GM23338 (cell line): ENCODE measurements around the gene TPM1. TPM values are rescaled to one million over a fixed set of nuclear protein-coding genes. Genes with fewer than 3 reads are reported as not detected.

Experiments used
- ATAC-seq: fragments of 200-7000 bp; cut with Tn5 transposase; 3 replicates; pipeline ENCODE4 v1.9.1; 2020
- DNase-seq: peaks from one replicate; pipeline ENCODE4 v3.0.0-alpha.2; 2015; ENCODE audit warnings: low spot score
- H2AFZ ChIP-seq: fragments of 200-600 bp; sonication (generic); 2 replicates; pipeline ENCODE4 v1.8.0; 2016; ENCODE audit warnings: antibody characterized with exemption, mild to moderate bottlenecking, moderate library complexity
- H3F3A ChIP-seq: fragments of 200-600 bp; sonication (generic); replicated peaks from 2 replicates; pipeline ENCODE4 v1.8.0; 2017; ENCODE audit warnings: antibody characterized with exemption, mixed run types, low read depth
- H3K27ac ChIP-seq: fragments of 200-600 bp; sonication (generic); 2 replicates; pipeline ENCODE4 v1.6.1; 2016; ENCODE audit warnings: low read depth
- H3K27me3 ChIP-seq: fragments of 200-600 bp; sonication (generic); 2 replicates; pipeline ENCODE4 v1.8.0; 2016; ENCODE audit warnings: mild to moderate bottlenecking, mixed run types, moderate library complexity; ENCODE audit not compliant: insufficient read depth
- H3K36me3 ChIP-seq: fragments of 200-600 bp; sonication (generic); 2 replicates; pipeline ENCODE4 v1.8.0; 2016; ENCODE audit warnings: mild to moderate bottlenecking; ENCODE audit not compliant: insufficient read depth
- H3K4me1 ChIP-seq: fragments of 200-600 bp; sonication (generic); 2 replicates; pipeline ENCODE4 v1.8.0; 2016; ENCODE audit warnings: mild to moderate bottlenecking, moderate library complexity; ENCODE audit not compliant: insufficient read depth
- H3K4me2 ChIP-seq: fragments of 200-600 bp; sonication (generic); 2 replicates; pipeline ENCODE4 v1.7.1; 2017; ENCODE audit warnings: mixed run types
- H3K4me3 ChIP-seq: fragments of 200-600 bp; sonication (generic); 2 replicates; pipeline ENCODE4 v1.6.1; 2016; ENCODE audit warnings: mixed run types
- H3K79me2 ChIP-seq: fragments of 200-600 bp; sonication (generic); replicated peaks from 2 replicates; pipeline ENCODE4 v1.8.0; 2017; ENCODE audit warnings: mild to moderate bottlenecking; ENCODE audit not compliant: insufficient read depth
- H3K9me2 ChIP-seq: fragments of 200-600 bp; sonication (generic); 2 replicates; pipeline ENCODE4 v1.8.0; 2017; ENCODE audit not compliant: insufficient read depth
- H4K20me1 ChIP-seq: fragments of 200-600 bp; sonication (generic); replicated peaks from 2 replicates; pipeline ENCODE4 v1.8.0; 2017; ENCODE audit warnings: mild to moderate bottlenecking; ENCODE audit not compliant: insufficient read depth
- H3K27ac Mint-ChIP-seq: 2 replicates; pipeline ENCODE4 v1.8.0; 2020; ENCODE audit warnings: inconsistent platforms, mild to moderate bottlenecking, moderate library complexity, mixed read lengths
- H3K27me3 Mint-ChIP-seq: 3 replicates; pipeline ENCODE4 v1.8.0; 2022; ENCODE audit warnings: low read depth, mild to moderate bottlenecking, moderate library complexity, mixed read lengths, inconsistent platforms; ENCODE audit not compliant: insufficient read depth, poor library complexity
- H3K36me3 Mint-ChIP-seq: 3 replicates; pipeline ENCODE4 v1.8.0; 2021; ENCODE audit warnings: low read depth, mild to moderate bottlenecking, inconsistent platforms, moderate library complexity, mixed read lengths
- H3K4me1 Mint-ChIP-seq: 3 replicates; pipeline ENCODE4 v1.8.0; 2020; ENCODE audit warnings: mild to moderate bottlenecking, inconsistent platforms, mixed read lengths
- H3K4me3 Mint-ChIP-seq: 3 replicates; pipeline ENCODE4 v1.8.0; 2021; ENCODE audit warnings: moderate library complexity, mild to moderate bottlenecking, inconsistent platforms, mixed read lengths
- H3K9me3 Mint-ChIP-seq: 3 replicates; pipeline ENCODE4 v1.8.0; 2020; ENCODE audit warnings: moderate library complexity, mild to moderate bottlenecking, inconsistent platforms, mixed read lengths
- CREB1 ChIP-seq: fragments of 250-450 bp; sonication (Bioruptor Pico); IDR thresholded peaks from 2 replicates; pipeline ENCODE4 v1.5.0; 2020; ENCODE audit warnings: low read depth, mild to moderate bottlenecking, moderate library complexity
- EZH2 ChIP-seq: fragments of 200-600 bp; sonication (generic); IDR thresholded peaks from one replicate; pipeline ENCODE4 v1.8.0; 2017; ENCODE audit warnings: antibody characterized with exemption, mild to moderate bottlenecking, low read depth; ENCODE audit not compliant: unreplicated experiment
- EZH2phosphoT487 ChIP-seq: fragments of 200-600 bp; sonication (generic); IDR thresholded peaks from one replicate; pipeline ENCODE4 v1.8.1; 2018; ENCODE audit warnings: antibody characterized with exemption; ENCODE audit not compliant: unreplicated experiment
- JUNB ChIP-seq: IDR thresholded peaks from one replicate; pipeline ENCODE4 v1.6.1; 2016; ENCODE audit warnings: antibody characterized with exemption; ENCODE audit not compliant: unreplicated experiment
- NANOG ChIP-seq: IDR thresholded peaks from 2 replicates; pipeline ENCODE4 v1.6.1; 2016; ENCODE audit warnings: antibody characterized with exemption, borderline replicate concordance
- POLR2AphosphoS5 ChIP-seq: IDR thresholded peaks from 2 replicates; pipeline ENCODE4 v1.6.1; 2016; ENCODE audit warnings: antibody characterized with exemption, low read depth
- STAT1 ChIP-seq: IDR thresholded peaks from one replicate; pipeline ENCODE4 v1.6.1; 2016; ENCODE audit warnings: antibody characterized with exemption; ENCODE audit not compliant: unreplicated experiment
- ZNF114 ChIP-seq: fragments of 250-450 bp; sonication (Bioruptor Pico); IDR thresholded peaks from 2 replicates; pipeline ENCODE4 v1.5.0; 2020; ENCODE audit warnings: mild to moderate bottlenecking, moderate library complexity
- ZNF331 ChIP-seq: fragments of 250-450 bp; sonication (Bioruptor Pico); IDR thresholded peaks from 2 replicates; pipeline ENCODE4 v1.5.0; 2020; ENCODE audit warnings: low read depth, mild to moderate bottlenecking, moderate library complexity
- polyA plus RNA-seq: library from polyadenylated mRNA; unstranded; fragments of >200 nt; fragmentation: Nextera tagmentation; extraction: Ambion mirVana; gene quantifications from 2 replicates; pipeline ENCODE4 v1.2.1, GENCODE V29; 2016
- total RNA-seq: library from RNA; depleted of rRNA; stranded (reverse); fragments of >200 nt; shearing (Covaris generic); gene quantifications from 2 replicates; pipeline ENCODE4 v1.2.3, GENCODE V29; 2014
- TF ChIP-seq, protein P1 (sequence below), 2 experiments: fragments of 200-600 bp in 1 of 2; sonication (generic) in 1 of 2; conservative IDR thresholded peaks; 2 replicates each; pipeline versions ENCODE4 v1.5.1 to v1.6.1; 2016 to 2017; ENCODE audit warnings: antibody characterized with exemption in 2 of 2, low read depth in 2 of 2, mild to moderate bottlenecking in 2 of 2, moderate library complexity in 1 of 2
- TF ChIP-seq, protein P2 (sequence below): IDR thresholded peaks from 2 replicates; pipeline ENCODE4 v1.6.1; 2016; ENCODE audit warnings: antibody characterized with exemption
- TF ChIP-seq, protein P3 (sequence below): IDR thresholded peaks from one replicate; pipeline ENCODE4 v1.6.1; 2018; ENCODE audit warnings: antibody characterized with exemption; ENCODE audit not compliant: unreplicated experiment

The TPM1 gene
- total and polyA plus RNA-seq, 2 experiments from 2014 or later = 449 to 913 TPM

GRCh38 chr15:63103416-63103815 lies 60.9 kb downstream of the TPM1 start (continued):
- TF ChIP-seq, protein P1, sequence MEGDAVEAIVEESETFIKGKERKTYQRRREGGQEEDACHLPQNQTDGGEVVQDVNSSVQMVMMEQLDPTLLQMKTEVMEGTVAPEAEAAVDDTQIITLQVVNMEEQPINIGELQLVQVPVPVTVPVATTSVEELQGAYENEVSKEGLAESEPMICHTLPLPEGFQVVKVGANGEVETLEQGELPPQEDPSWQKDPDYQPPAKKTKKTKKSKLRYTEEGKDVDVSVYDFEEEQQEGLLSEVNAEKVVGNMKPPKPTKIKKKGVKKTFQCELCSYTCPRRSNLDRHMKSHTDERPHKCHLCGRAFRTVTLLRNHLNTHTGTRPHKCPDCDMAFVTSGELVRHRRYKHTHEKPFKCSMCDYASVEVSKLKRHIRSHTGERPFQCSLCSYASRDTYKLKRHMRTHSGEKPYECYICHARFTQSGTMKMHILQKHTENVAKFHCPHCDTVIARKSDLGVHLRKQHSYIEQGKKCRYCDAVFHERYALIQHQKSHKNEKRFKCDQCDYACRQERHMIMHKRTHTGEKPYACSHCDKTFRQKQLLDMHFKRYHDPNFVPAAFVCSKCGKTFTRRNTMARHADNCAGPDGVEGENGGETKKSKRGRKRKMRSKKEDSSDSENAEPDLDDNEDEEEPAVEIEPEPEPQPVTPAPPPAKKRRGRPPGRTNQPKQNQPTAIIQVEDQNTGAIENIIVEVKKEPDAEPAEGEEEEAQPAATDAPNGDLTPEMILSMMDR (conservative IDR thresholded peaks at IDR 0.05; ENCODE audit: low read depth in 2 of 2) = no peak

DNA sequence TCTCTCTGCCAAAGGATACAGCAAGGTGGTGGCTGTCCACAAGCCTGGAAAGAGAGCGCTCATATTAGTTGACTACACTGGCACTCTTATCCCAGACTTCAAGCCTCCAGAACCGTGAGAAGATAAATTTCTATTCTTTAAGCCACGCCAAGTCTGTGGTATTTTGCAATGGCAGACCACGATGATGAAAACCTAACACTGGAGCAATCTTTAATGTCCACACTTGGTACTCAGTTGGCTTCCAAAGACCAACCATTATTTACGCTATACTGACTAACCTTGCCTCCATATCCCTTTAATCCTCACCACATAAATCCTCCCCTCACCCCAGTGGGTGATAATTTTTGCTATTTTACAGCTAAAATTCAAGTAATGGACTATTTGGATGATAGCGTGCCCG lies 62.2 kb downstream of the TPM1 start:
- no peak for DNase-seq
- TF ChIP-seq, protein P2, sequence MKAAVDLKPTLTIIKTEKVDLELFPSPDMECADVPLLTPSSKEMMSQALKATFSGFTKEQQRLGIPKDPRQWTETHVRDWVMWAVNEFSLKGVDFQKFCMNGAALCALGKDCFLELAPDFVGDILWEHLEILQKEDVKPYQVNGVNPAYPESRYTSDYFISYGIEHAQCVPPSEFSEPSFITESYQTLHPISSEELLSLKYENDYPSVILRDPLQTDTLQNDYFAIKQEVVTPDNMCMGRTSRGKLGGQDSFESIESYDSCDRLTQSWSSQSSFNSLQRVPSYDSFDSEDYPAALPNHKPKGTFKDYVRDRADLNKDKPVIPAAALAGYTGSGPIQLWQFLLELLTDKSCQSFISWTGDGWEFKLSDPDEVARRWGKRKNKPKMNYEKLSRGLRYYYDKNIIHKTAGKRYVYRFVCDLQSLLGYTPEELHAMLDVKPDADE = no peak
- no peak for TF ChIP-seq ZNF331
- TF ChIP-seq CREB1 (CRISPR knock-in tag) = no peak
- TF ChIP-seq, protein P3, sequence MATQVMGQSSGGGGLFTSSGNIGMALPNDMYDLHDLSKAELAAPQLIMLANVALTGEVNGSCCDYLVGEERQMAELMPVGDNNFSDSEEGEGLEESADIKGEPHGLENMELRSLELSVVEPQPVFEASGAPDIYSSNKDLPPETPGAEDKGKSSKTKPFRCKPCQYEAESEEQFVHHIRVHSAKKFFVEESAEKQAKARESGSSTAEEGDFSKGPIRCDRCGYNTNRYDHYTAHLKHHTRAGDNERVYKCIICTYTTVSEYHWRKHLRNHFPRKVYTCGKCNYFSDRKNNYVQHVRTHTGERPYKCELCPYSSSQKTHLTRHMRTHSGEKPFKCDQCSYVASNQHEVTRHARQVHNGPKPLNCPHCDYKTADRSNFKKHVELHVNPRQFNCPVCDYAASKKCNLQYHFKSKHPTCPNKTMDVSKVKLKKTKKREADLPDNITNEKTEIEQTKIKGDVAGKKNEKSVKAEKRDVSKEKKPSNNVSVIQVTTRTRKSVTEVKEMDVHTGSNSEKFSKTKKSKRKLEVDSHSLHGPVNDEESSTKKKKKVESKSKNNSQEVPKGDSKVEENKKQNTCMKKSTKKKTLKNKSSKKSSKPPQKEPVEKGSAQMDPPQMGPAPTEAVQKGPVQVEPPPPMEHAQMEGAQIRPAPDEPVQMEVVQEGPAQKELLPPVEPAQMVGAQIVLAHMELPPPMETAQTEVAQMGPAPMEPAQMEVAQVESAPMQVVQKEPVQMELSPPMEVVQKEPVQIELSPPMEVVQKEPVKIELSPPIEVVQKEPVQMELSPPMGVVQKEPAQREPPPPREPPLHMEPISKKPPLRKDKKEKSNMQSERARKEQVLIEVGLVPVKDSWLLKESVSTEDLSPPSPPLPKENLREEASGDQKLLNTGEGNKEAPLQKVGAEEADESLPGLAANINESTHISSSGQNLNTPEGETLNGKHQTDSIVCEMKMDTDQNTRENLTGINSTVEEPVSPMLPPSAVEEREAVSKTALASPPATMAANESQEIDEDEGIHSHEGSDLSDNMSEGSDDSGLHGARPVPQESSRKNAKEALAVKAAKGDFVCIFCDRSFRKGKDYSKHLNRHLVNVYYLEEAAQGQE = no peak
- no peak for TF ChIP-seq ZNF114 (CRISPR knock-in tag)
- TF ChIP-seq, protein P1 (conservative IDR thresholded peaks at IDR 0.05; ENCODE audit: low read depth in 2 of 2) = no peak
- TF ChIP-seq POLR2AphosphoS5 = no peak
- TF ChIP-seq EZH2phosphoT487 = no peak
- TF ChIP-seq EZH2 = no peak
- TF ChIP-seq NANOG = no peak
- no peak for TF ChIP-seq JUNB
- TF ChIP-seq STAT1 = no peak

More for the DNA sequence above, 62.2 kb downstream of the TPM1 start:
- Histone ChIP-seq H3K79me2 (no peaks in the 10 kb centered on the region), H3K4me1 (no peaks in the 10 kb centered on the region), H3K9me2 (no peaks in the 10 kb centered on the region), H3K4me2 (no peak overlapping the region), H3K27ac (no peak overlapping the region), H4K20me1 (no peaks in the 10 kb centered on the region), H3K36me3 (no peaks in the 10 kb centered on the region), H3F3A (no peaks in the 10 kb centered on the region), H3K4me3 (no peak overlapping the region), H2AFZ (no peak overlapping the region), H3K27me3 (no peaks in the 10 kb centered on the region)
- H3K9me3 Mint-ChIP-seq = peaks cover 15% of the 10 kb centered on the region
- peaks cover 5% of the 10 kb centered on the region; the same call in 2 of the 3 replicates for H3K36me3 Mint-ChIP-seq
- no peak for ATAC-seq
- no peak overlapping the region for H3K4me3 Mint-ChIP-seq
- no peaks in the 10 kb centered on the region for H3K27me3 Mint-ChIP-seq
- no peaks in the 10 kb centered on the region for H3K4me1 Mint-ChIP-seq
- no peak overlapping the region for H3K27ac Mint-ChIP-seq
